Left lung (tissue), 10 donors: Measurements from ENCODE around the gene BCL11B. TPM values are rescaled to one million over a fixed set of nuclear protein-coding genes. Genes with fewer than 3 reads are reported as not detected.

Source experiments
- ATAC-seq: fragments of 200-7000 bp; cut with Tn5 transposase; one replicate; pipeline ENCODE4 v1.9.1; 2020; ENCODE audit warnings: moderate library complexity
- DNase-seq, 4 donors: peaks; one replicate each; pipeline ENCODE4 v3.0.0-alpha.2; 2013 to 2020
- H3K27ac ChIP-seq, 2 donors: fragments of 200-600 bp; sonication (generic) in 1 of 2; one replicate each; pipeline versions ENCODE4 v1.5.0 to v1.8.0; 2020 to 2021
- H3K27me3 ChIP-seq, 2 donors: fragments of 200-600 bp; sonication (generic) in 1 of 2; one replicate each; pipeline versions ENCODE4 v1.5.0 to v1.8.0; 2020 to 2021
- H3K36me3 ChIP-seq, 2 donors: fragments of 200-600 bp; sonication (generic) in 1 of 2; one replicate each; pipeline versions ENCODE4 v1.5.0 to v1.8.0; 2020 to 2021
- H3K4me1 ChIP-seq, 2 donors: fragments of 200-600 bp; one replicate each; pipeline ENCODE4 v1.8.0; 2021
- H3K4me3 ChIP-seq, 2 donors: fragments of 200-600 bp; sonication (generic) in 1 of 2; one replicate each; pipeline versions ENCODE4 v1.5.0 to v1.8.0; 2020 to 2021; ENCODE audit warnings: mild to moderate bottlenecking in 1 of 2
- H3K9me3 ChIP-seq, 2 donors: fragments of 200-600 bp; sonication (generic) in 1 of 2; one replicate each; pipeline versions ENCODE4 v1.5.0 to v1.8.0; 2020 to 2021
- intact Hi-C, 2 donors: fragments of 100-400 bp; cut with DNase I; formaldehyde crosslinking; loops; one replicate each; pipeline versions ENCODE4 v1.11.2 to v1.14.2; 2022
- polyA plus RNA-seq, 6 donors: library from polyadenylated mRNA; unstranded; fragments of 120-200 nt; gene quantifications; one replicate each; pipeline ENCODE4 v1.2.1, GENCODE V29; 2013; ENCODE audit not compliant: insufficient read length in 6 of 6
- total RNA-seq, 2 donors: library from RNA; stranded (reverse); fragmentation: NEBNext Ultra II Directional; extraction: Animal tissue kit (Norgen Biotek cat#: 25700); gene quantifications; one replicate each; pipeline ENCODE4 v1.2.1, GENCODE V29; 2021
- TF ChIP-seq, protein P1 (sequence below), 2 donors: fragments of 200-600 bp; sonication (generic) in 1 of 2; IDR thresholded peaks; one replicate each; pipeline versions ENCODE4 v1.5.0 to v1.8.0; 2021; ENCODE audit warnings: antibody characterized with exemption in 2 of 2
- donor health status: DM: no; HTN: yes; CAD: no.
- donor health status: DM: no; HTN: no; CAD: no.

BCL11B gene
- total and polyA plus RNA-seq, 8 donors, result 1.4 to 3.6 (median 3.2) TPM

DNA sequence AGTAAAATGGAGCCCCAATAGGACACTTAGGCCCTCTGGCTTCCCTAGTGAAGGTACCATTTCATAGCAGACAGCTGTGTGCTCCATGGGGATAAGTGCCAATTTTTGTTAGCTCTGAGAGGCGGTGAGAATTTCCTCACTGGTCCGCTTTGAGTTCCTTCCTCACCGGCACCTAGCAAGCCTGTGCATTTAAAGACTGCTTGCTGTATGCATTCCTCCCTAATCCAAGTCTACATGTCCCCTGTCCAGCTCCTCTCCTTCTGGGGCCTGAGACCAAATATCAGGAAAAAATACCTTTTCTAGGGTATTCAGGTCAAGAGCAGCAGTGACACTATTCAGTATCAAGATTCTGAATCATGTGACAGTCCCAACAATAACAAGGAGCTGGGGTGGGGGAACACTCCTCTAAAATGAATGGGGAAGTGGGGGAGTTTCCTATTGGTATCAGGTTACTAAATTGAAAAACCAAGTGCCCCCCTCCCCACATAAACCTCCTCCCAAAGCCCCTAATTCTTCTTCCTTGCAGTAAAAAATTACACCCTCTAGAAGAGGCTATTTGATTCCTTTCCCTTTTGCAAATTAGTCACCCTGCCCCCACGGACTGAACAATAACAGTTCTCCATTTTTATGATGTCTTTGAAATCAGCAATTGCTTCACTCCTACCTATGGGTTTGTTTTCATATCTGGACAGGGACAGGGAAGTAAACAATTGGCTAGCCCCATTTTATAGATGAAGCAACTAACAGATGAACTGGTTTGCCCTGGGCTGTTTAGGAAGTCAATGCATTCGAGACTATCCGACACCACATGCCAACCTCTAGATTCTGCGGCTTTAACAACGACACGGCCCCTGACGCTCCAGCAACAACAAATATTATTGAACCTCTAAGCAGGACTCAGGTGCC is 28.9 kb downstream of the BCL11B start:
- Histone ChIP-seq H3K36me3 (no peaks in the 10 kb centered on the region), H3K27me3 (peaks cover 25 to 94% of the 10 kb centered on the region in 2 donors), H3K27ac (no peak overlapping the region), H3K9me3 (no peaks in the 10 kb centered on the region), H3K4me3 (no peak overlapping the region), H3K4me1 (no peaks in the 10 kb centered on the region)
- TF ChIP-seq, protein P1, sequence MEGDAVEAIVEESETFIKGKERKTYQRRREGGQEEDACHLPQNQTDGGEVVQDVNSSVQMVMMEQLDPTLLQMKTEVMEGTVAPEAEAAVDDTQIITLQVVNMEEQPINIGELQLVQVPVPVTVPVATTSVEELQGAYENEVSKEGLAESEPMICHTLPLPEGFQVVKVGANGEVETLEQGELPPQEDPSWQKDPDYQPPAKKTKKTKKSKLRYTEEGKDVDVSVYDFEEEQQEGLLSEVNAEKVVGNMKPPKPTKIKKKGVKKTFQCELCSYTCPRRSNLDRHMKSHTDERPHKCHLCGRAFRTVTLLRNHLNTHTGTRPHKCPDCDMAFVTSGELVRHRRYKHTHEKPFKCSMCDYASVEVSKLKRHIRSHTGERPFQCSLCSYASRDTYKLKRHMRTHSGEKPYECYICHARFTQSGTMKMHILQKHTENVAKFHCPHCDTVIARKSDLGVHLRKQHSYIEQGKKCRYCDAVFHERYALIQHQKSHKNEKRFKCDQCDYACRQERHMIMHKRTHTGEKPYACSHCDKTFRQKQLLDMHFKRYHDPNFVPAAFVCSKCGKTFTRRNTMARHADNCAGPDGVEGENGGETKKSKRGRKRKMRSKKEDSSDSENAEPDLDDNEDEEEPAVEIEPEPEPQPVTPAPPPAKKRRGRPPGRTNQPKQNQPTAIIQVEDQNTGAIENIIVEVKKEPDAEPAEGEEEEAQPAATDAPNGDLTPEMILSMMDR (IDR thresholded peaks at IDR 0.05), result no peak
- intact Hi-C loops, result no loop called here
- DNase-seq (no peak), ATAC-seq (no peak)

DNA sequence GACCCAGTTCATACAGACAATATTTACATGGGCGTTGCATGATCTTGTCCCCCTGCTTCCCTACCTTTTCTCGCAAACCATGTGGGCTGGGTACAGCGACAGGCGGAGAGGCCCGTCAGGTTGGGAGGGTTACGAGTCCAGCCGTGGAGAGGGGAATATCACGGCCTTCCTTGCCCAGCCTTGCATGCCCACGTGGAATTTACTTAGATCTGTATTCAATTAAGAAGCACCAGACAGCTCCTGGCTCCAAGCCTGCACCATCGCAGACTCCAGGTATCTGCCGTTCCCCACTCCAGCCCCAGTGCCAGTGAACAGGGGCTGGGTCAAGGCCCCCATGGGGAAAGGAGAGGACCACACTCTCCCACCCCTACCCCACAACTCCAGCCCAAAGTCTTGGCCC is 29.8 kb downstream of the BCL11B start:
- Histone ChIP-seq H3K4me3 (no peak overlapping the region), H3K36me3 (no peaks in the 10 kb centered on the region), H3K9me3 (no peaks in the 10 kb centered on the region), H3K4me1 (no peaks in the 10 kb centered on the region), H3K27me3 (peaks cover 23 to 90% of the 10 kb centered on the region in 2 donors), H3K27ac (no peak overlapping the region)
- ATAC-seq (no peak), DNase-seq (no peak)
- TF ChIP-seq, protein P1 (IDR thresholded peaks at IDR 0.05), result no peak
- intact Hi-C loops, result no loop called here

DNA sequence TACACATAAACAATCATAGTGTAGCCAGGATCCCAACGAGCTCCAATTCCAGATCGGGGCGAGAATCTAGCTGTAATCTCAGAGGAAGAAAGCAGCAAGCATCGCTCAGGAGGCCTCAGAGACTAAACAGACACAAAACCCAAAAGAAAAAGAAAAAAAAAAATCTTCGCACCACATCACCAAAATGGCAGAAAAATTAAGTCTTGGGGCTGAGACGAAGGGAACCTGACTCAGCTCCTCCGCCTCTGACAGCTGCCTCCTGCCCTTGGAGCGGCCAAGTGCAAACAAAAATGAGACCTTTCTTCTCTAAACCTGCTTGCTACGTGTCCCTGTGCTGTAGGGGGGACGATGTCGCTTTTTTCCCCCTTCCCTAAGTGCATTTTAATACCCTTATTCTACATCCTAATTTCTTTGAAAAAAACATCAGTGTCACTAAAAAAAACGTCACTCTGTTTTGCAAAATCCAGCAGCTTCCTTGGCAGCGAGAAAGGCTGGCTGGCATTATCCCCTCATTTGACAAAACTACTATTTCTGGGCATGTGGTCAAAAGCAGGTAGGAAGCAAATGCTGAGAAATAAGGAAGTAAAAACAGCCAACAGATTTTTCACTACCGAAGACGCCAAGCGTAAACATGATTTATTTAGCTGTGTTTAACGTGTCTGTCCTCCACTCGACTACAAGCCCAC is 30.5 kb downstream of the BCL11B start:
- Histone ChIP-seq H3K9me3 (peaks cover 0 to 2% of the 10 kb centered on the region in 2 donors), H3K4me3 (no peak overlapping the region), H3K36me3 (no peaks in the 10 kb centered on the region), H3K27me3 (peaks cover 15 to 86% of the 10 kb centered on the region in 2 donors), H3K27ac (no peak overlapping the region), H3K4me1 (no peaks in the 10 kb centered on the region)
- intact Hi-C loops, result no loop called here
- DNase-seq, result no peak
- ATAC-seq, result no peak
- TF ChIP-seq, protein P1 (IDR thresholded peaks at IDR 0.05), result no peak

DNA sequence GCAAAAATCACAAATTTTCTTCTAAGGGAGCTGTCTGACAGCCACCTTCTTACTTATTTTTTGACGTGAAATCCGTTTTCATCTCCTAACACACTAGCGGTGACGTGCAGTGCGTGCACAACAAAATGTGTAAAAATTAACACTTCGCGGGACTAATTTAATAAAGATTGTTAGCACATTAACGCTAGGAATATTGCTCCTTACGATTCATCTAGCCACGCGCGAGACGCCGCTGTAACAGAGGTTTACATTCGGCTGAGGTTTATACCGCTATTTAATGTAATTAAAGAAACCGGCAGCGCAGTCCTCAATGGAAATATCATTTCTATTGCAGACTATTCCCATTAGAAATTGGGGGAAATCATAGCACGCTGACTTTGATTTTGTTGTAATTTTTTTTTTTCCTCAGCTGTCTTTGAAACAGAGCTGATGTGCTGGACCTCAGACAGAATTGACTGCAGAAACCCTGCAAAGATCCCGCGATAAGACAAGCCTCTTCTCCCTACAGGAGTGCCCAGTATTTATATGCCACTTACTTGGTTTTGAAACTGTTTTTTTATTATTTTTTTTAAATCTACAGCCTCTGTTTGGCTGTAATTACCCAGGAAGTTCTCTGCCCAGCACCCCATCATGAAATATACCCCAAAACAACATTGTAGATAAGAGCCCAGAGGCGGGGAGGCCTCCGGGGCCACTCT is 31.2 kb downstream of the BCL11B start:
- DNase-seq, result no peak
- intact Hi-C loops, result no loop called here
- peaks cover 0 to 2% of the 10 kb centered on the region in 2 donors for H3K9me3 ChIP-seq

More for the DNA sequence above, 31.2 kb downstream of the BCL11B start:
- Histone ChIP-seq H3K27ac (no peak overlapping the region), H3K4me1 (no peaks in the 10 kb centered on the region), H3K27me3 (peaks cover 11 to 86% of the 10 kb centered on the region in 2 donors), H3K36me3 (no peaks in the 10 kb centered on the region), H3K4me3 (no peak overlapping the region)
- no peak for ATAC-seq
- TF ChIP-seq, protein P1 (IDR thresholded peaks at IDR 0.05), result no peak
